Muscle of back (tissue), 11 donors: Measurements from ENCODE around the gene LRP1B. TPM values are rescaled to one million over a fixed set of nuclear protein-coding genes. Genes with fewer than 3 reads are reported as not detected.

Experiments
- DNase-seq, 3 donors: peaks; one replicate each; pipeline versions ENCODE4 v3.0.0 to v3.0.0-alpha.2; 2013
- polyA plus RNA-seq, 10 donors: library from polyadenylated mRNA; unstranded; fragments of 120-200 nt; gene quantifications; one replicate each; pipeline ENCODE4 v1.2.1, GENCODE V29; 2013; ENCODE audit not compliant: insufficient read length in 10 of 10

Gene LRP1B
- polyA plus RNA-seq, 10 donors = 0.94 to 2.8 (median 1.9) TPM

DNA sequence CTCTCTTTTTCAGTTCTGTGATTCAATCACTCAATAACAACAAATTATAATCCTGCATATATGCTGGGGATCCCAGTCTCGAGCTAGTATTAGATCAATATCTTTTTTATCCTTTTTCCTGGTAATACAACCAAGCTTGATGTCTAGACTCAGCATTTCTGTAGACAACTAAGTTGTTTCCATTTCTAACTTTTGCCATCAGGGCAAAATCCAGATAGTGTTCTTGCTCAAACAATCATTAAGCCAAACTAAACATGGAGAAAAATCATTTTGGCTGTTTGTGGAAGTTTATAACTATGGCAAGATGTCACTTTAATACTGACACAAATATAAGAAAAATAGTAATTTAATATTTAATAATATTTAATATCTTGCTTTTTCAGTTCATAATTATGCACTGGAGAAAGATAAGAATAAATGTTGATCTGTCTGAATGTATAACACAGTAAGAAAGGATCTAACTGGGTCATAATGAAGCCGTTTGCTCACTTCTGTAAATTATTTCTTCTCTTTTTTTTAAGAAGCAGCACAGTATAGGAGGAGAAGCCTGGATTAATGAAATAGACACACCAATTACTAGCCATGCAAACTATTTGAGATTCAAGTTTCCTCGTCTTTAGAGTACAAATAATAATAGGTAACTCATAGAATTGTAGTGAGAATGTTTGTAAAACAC, 979.1 kb downstream of the LRP1B start:
- no peak for DNase-seq

DNA sequence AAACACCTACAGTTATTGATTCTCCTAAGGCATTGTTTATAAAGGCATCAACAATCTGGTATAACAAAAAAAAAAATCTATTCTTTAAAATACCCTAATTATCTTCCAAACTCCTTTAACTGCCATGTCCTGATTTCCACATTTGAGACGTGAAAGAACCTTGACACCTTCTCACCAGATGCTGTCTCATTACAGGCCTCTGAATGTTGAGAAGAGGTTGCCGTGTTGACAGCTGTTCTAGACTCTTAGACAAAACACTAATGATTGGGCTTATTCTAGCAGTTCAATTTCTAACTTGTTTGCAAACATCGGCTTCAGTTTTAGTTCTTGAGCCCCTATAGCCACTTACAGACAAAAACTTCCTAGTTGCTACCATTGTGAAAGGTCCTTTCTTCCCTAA, 988.8 kb downstream of the LRP1B start:
- no peak for DNase-seq

DNA sequence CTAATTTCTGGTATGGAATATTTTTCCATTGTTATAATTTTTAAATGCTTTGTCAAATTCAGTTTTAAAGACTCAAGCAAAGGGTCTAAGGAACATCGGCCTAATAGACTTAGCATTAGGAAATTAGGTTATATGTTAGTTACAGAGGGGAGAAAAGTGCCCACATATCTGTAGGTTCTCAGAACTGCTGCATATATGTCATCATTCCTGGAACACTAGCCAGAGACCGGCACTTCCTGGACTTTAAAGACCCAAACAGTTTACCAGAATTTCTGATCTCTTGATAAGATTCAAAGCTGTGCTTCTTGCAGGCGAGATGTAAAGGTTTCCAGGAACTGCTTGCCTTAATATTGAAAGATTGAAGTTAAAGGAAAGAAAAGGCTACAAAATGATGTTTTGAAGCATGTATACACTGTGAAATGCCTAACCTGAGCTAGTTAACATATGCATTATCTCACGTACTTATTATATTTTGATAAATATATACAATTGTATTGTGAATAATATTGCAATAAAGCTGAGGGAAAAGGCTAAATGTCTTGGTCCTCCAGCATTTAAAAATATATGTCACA, 993.6 kb downstream of the LRP1B start:
- no peak for DNase-seq

DNA sequence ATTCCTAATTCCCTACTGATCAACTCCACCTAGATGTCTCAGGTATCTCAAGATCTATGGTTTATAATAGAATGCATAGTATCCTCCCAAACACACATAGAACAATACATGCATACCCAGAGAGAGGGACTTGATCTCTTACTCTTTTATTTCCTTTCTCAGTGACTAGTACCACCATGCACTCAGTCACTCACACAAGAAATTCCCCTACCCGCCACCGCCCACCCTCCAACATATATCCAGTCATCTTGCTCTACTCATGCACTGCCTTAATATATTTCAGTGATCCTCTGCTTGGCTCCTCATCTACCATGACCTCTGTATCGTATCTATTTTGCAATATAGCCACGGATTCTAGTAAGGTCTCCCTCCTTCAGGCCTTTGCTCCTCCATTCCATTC, 996.9 kb downstream of the LRP1B start:
- DNase-seq = no peak

DNA sequence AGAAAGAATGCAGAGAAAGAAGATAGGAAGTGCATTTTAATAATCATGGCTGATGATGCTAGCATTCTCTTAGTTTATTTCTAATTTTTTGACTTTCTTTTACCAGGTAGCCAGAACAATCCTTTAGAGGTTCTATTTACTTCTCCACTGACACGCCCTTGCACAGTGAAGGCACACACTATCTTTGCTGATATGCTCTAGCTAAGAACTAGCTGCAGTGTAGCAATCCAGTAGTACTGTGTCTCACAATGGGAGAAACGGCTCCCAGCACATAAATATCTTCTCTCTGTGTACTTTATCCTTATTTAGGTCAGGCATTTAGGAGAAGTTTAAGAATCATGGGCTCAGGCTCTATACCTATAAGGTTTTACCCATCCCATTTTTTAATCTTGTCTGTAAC, 1005.4 kb downstream of the LRP1B start:
- no peak for DNase-seq

DNA sequence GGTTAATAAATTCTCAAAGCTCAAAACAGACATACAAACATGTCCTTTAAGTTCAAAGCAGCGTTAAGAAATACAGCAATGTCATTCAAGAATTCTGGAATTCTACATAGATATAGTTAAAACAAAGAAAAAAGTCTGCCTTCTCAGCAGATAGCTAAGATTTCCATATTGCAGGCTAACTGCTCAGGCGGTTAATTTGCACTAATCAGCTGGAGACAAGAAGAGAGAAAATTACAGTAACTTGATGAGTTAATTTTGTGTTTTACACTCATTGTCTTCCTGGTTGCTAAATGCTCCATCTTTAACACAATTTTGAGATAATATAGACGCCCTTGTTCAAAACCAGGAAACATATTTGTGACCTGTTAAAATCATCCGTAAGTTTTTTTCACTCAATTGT, 1012.0 kb downstream of the LRP1B start:
- DNase-seq = no peak

DNA sequence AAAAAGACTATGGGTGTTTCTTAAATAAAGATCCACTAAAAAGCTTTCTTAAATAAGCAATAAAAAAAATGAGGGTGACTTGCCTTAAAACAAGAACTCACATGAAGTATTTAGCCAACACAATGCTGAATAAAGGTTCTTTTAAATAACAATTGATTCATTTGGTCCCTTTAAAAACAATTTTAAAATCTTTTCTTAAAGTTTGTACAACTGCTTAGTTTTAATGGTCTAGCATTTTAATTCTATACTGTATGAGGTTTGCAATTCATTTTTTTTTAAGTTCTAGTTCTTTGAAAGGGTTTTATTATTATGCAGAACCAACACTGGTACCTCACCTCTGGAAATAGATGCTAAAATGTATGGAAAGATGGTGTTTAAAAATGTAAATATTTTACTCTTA, 1017.5 kb downstream of the LRP1B start:
- no peak for DNase-seq

DNA sequence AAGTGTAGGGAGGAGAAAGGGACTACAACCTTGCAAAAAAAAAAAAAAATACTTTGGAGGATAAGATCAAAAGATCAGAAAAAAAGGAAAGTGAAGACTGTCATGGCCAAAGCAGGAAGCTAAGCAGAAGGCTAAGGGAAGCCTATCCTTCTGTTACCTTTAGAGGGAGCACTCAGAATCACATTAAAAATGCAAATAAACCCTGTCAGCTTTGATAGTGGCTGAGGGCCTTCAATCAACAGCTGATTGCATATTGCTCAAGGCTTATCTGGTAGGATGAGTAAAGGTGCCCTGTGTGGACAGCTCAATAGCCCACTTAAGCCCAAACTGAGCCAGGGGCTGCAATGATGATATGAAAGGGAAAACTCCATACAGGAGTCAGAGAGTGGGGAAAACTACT, 1021.2 kb downstream of the LRP1B start:
- DNase-seq = no peak

DNA sequence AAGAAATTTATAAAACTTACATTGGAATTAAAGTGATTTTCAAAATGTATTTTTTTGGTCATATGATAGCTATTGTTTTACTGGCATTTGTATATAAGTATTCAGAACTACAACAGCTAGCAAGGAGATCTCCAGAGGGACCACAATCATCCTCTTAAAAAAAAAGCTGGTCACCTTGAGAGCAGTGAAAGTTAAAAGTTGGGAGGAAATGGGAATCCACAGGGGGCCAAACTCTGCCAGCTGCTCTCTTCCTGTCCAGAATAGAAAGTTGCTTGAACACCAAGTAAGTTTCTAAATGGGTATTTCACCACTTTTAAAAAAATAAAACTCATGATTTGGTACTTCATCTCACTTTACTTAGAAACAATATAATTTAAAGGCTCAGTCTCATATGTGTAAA, 1025.1 kb downstream of the LRP1B start:
- DNase-seq = no peak

DNA sequence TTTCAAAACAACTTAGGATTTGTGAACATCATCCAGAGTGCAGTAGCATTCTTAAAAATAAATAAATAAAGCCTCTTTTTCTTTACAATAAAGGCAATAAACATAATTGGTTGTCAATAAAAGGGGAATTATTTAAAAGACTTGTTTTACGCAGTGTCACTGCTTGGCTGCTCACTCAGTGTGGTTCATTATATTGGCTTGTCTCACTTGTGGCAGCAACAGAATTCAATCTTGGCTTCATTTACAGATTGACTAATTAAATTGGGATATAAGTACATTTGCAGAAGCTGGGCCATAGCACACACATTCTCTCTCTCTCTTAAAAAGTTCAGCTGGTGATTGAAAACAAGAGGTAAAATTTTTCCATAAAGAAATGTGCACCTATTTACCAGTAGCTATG, 1027.6 kb downstream of the LRP1B start:
- no peak for DNase-seq

DNA sequence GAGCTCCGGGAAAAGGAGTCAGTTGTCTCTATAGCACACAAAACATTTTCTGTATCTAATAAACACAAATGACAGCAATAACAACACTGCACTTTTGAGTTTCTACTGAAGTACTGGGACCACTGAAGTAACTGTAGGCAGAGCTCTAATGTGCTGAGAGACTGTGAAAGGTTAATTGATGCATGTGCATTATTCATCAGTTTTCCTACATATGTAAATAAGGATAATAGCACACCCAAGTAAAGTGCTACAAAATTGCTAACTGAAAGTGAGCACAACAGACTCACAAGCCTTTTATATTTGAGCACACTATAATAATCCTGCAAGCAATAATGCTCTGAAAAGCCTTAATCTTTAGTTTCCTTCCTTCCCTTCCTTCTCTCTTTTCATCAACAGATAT, 1051.6 kb downstream of the LRP1B start:
- no peak for DNase-seq

DNA sequence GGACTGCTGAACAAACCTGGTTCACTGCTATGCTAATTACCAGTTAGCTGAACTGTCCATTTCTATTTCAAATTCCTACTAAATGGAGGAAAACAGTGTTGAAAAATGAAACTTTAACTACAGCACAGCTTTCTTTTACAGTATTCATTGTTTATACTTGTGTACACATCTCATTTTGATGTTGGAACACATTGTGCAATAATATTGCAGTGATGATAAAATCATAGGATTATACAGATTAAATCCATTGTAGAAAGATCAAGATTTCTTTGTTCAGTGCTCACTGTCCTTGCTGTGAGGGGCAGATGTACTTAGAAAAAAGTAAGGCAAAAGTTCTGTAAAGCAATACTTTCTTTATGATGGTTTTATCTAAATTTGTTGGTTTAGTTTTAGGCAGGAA, 1055.1 kb downstream of the LRP1B start:
- DNase-seq = no peak

DNA sequence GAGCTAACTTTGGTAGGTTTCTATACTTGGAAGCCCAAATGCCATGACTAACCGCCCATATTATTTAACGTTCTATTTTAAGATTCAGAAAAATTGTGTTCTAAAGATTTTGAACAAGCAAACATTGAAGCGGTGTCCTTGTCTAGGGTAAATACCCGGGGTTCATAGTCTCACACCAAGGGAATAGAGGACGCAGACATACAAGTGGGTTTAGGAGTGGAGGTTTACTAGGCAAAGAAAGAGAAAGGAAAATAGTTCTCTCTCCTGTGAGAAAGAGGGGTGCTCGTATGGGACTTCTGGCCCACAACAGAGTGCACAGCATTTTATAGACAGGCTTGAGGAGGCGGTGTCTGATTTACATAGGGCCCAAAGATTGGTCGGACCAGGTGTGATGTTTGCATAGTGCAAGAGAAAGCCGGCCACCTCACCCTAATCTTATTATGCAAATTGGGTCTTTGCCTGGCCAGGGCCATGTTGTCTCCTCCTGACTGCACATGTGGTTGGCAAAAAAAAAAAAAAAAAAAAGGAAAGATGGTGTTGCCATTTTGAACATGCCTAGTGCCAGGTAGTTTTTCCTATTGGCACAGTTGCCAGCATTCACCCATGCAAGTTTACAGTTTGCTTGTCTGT, 1062.6 kb downstream of the LRP1B start:
- no peak for DNase-seq

DNA sequence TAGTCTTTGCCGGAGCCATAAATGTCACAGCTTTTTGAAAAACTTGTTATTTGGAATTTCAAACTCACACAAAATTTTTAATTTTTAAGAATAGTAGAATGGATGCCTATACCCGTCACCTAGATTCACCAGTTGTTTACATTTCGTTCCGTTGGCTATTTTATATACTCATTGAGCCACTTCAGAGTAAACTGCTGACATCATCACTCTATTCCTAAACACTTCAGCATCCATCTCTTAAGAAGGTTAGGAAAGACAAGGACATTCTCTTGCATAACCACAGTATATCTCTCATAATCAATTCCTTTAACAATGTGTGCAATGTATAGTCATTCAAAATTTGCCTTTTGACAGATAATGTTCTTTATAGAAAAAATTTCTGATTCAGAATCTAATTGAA, 1065.8 kb downstream of the LRP1B start:
- DNase-seq = no peak

DNA sequence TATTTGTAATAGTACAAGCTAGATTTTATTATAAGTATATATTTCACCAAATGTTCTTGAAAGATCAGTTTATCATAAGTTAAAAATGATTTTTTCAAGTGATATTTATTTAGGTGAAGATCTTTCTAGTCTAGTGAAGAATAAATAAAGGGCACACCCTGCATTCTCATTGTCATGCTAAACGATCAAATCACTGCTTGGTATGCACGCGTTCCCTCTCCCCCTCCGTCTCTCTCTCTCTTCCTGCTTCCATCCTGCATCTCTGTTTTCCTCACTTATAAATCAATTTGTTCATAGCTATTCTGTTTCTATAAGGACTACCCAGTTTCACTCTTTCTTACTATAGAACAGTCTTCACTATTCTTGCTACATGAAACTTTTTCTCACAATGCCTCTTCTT, 1067.4 kb downstream of the LRP1B start:
- DNase-seq = no peak

DNA sequence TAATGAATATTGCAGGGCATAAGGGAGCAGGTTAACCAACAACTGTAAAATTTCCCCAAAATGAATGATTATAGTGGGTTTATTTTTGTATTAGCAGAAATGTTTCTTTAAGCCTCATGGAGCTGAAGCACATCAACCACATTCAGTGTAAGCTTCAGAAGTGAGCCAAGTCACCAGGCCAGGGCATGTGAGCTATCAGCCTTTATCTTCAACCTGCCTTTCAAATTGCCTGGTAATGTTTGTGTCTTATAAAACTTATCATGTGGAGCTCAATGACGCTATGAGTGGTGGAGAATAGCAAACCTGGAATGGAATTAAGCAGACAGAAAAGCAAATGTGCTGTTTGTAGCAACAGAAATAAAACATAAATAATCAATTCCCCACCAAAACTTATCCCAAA, 1068.4 kb downstream of the LRP1B start:
- no peak for DNase-seq

DNA sequence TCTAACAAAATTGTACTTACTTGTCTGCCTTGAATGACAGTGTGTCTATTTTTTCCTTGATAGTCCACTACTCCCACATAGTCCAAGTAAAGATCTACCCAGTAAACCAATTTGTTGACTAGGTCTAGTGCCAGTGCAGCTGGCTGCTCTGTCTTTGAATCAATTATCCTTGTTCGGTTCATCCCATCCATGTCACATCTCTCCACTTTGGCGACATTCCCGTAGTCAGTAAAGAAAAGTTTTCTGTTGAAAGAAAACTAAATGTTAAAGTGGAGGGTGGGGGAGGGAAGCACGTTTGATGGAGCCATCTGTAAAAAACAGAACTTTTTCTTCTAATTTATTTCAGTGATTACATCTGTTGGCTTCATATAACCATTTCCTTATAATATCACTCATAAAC, 1068.8 kb downstream of the LRP1B start:
- no peak for DNase-seq

DNA sequence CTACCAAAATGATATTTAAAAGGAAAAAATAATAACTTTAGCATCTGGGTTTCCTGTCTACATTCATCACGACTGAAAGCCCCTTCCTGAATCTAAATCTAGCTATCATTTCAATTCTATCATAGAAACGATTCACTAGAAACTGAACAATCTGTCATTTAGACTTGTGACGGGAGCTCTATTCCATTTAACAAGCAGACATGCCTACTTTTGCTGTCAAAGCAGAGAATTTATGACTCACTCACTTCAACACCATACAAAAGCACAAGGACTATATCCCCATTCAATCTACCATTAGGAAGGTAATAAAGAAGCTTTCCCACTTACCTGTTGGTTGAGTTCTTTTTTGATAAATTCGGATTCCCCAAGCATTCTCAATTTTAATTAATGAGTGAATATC, 1072.3 kb downstream of the LRP1B start:
- DNase-seq = no peak

DNA sequence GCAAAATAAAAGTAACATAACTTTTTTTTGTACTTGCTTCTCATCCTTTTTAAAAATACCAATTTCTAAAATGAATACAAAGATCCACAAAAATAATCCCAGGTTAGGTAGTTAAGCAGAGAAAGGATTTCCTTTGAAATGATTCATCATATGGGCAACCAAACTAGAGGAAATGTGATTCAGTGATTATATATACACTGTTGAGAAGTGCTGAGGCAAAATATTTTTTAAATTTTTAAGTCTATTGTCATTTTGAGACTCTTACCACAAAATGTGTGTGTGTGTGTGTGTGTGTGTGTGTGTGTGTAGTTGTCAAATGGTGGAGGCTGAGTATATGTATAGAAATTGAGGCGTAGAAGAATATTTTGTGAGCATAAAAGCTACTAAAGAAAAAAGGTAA, 1075.3 kb downstream of the LRP1B start:
- peak in 1 of 3 donors; percentile 47 for DNase-seq

DNA sequence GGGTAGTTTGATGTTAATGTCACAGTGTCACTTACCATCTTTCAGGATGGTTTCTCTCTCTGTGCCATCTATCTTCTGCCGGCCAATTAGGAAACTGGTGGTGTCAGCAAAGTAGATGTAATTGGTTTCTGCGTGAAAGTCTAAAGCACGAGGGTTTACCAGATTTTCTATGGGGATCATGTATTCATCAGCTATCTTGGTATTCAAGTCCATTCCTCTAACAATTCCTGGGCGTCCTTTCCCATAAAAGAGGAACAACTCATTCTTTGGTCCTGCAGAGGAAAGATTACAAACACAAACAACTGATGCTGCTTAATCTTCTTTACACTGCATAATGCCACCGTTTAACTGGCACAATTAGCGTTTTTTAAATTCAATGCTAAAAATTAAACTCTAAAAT, 1081.9 kb downstream of the LRP1B start:
- no peak for DNase-seq

DNA sequence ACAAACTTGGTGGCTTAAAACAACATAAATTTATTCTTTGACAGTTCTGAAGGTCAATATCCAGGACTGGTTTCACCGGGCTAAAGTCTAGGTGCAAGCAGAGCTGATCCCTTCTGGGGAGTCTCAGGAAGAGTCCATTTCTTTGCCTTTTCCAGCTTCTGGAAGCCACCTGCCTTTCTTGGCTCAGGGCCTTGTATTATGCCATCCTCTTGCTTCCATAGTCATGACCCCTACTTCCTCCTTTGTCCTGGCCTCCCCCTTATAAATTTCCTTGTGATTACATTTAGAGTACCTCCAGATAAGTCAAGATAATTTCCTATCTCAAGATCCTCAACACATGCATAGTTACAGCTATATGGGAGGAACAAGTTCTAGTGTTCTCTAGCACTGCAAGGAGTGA, 1089.5 kb downstream of the LRP1B start:
- DNase-seq = peak in 1 of 3 donors; percentile 4

DNA sequence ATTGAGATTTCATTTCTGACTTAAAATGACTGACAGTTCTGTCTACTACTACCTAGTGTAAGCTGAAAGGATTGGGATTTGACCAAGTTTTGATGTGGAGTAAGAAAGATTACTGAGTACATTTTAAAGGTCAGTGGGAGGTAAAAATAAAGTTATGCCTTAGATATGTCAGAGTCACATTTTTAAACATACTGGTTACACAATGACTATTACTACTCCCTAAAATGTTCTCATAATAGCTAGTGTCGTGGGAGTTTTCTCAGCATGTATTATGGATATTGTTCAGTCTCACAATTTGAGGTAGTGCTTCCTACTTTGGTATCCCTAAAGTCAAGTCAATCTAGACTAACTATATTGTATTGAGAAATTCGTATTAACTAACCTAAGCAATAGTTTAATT, 1092.5 kb downstream of the LRP1B start:
- no peak for DNase-seq

DNA sequence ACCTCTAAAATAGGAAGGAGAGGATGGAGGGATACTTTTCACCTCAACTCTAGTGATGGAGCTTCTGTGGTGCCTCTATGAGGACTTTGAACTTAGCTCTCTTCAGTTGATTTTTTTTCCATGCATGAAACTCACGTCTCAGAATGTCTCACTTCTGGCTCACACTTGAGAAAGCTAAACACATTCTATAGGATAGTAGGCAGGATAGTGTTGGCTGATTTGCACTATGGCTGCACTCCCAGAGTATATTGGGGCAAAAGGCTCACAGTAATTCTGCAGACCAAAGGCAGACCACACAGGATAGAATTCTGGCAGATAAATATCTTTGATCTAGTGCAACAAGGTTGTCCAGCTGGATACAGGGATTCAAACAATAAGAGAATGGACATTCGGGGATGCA, 1093.5 kb downstream of the LRP1B start:
- DNase-seq = no peak
